K562 (cell line): ENCODE data around the gene ETV2. TPM values are rescaled to one million over a fixed set of nuclear protein-coding genes. Genes with fewer than 3 reads are reported as not detected.

ENCODE experiments used
- ATAC-seq: fragments of 200-7000 bp; cut with Tn5 transposase; 3 replicates; pipeline ENCODE4 v1.9.1; 2020; ENCODE audit warnings: moderate library complexity
- BruUV-seq: library from RNA; stranded (reverse); fragments of 400-500 nt; replicated peaks from 2 replicates; lab custom pipeline; 2021; lab: Mats Ljungman, UMichigan
- CTCF ChIA-PET: fragments of 300-600 bp; formaldehyde crosslinking; extraction: SDS; loops from one replicate; lab custom pipeline; 2021; ENCODE audit warnings: low intra/inter-chr PET ratio; lab: Yijun Ruan, JAX
- POLR2A ChIA-PET: fragments of 300-600, 350-650 bp; sonication (Branson Sonifier 250); formaldehyde crosslinking; extraction: SDS; loops from one replicate; lab custom pipeline; 2021; ENCODE audit warnings: antibody characterized with exemption, inconsistent platforms; lab: Yijun Ruan, JAX
- DNase-seq, 4 experiments: peaks; one replicate each; pipeline versions ENCODE4 v3.0.0 to v3.0.0-alpha.2; 2011 to 2018; ENCODE audit warnings: low spot score in 3 of 4, mixed read lengths in 3 of 4; ENCODE audit errors: extremely low read depth in 1 of 4
- FAIRE-seq: peaks from 2 replicates; lab custom pipeline; 2011; peaks lifted over from hg19 to GRCh38; lab: Jason Lieb, UNC
- H2AFZ ChIP-seq: 2 replicates; pipeline ENCODE4 v1.6.0; 2011; ENCODE audit warnings: low read depth, low read length, control low read depth, inconsistent platforms
- H3K27ac ChIP-seq: fragments of 200-600 bp; 3 replicates; pipeline ENCODE4 v1.8.0; 2011; ENCODE audit warnings: low read depth, mild to moderate bottlenecking, control low read depth, inconsistent platforms, low read length, moderate library complexity, mixed read lengths; ENCODE audit errors: extremely low read depth
- H3K27me3 ChIP-seq, 2 experiments: fragments of 300-600 bp in 1 of 2; 2 replicates in 1 of 2; 3 replicates in 1 of 2; pipeline versions ENCODE4 v1.6.0 to v1.8.0; 2011; ENCODE audit warnings: inconsistent platforms in 2 of 2, low read length in 2 of 2, mild to moderate bottlenecking in 1 of 2, mixed read lengths in 1 of 2, moderate library complexity in 1 of 2; ENCODE audit not compliant: control insufficient read depth in 2 of 2, insufficient read depth in 2 of 2
- H3K36me3 ChIP-seq: fragments of 300-600 bp; 3 replicates; pipeline ENCODE4 v1.8.0; 2011; ENCODE audit warnings: mild to moderate bottlenecking, low read length, inconsistent platforms; ENCODE audit not compliant: control insufficient read depth, insufficient read depth
- H3K4me1 ChIP-seq, 2 experiments: fragments of 200-600 bp in 1 of 2; replicated peaks in 1 of 2; 2 replicates in 1 of 2; 3 replicates in 1 of 2; pipeline versions ENCODE4 v1.5.1 to v1.8.0; 2011; ENCODE audit warnings: inconsistent platforms in 2 of 2, low read length in 2 of 2, mild to moderate bottlenecking in 1 of 2, mixed read lengths in 1 of 2, moderate library complexity in 1 of 2; ENCODE audit not compliant: control insufficient read depth in 2 of 2, insufficient read depth in 2 of 2
- H3K4me2 ChIP-seq: 2 replicates; pipeline ENCODE4 v1.6.1; 2011; ENCODE audit warnings: low read length, control low read depth, inconsistent platforms, mixed read lengths; ENCODE audit not compliant: insufficient read depth
- H3K4me3 ChIP-seq: fragments of 200-600 bp; sonication (generic), shearing (Covaris generic); 2 replicates; pipeline ENCODE4 v1.5.1; 2016; ENCODE audit warnings: control low read depth, inconsistent platforms
- H3K79me2 ChIP-seq: fragments of 200-600 bp; 3 replicates; pipeline ENCODE4 v1.8.0; 2011; ENCODE audit warnings: low read length, inconsistent platforms; ENCODE audit not compliant: control insufficient read depth, insufficient read depth
- H3K9ac ChIP-seq, 2 experiments: 2 replicates each; pipeline versions ENCODE4 v1.6.0 to v1.6.1; 2011; ENCODE audit warnings: low read depth in 2 of 2, low read length in 2 of 2, control low read depth in 1 of 2, inconsistent platforms in 1 of 2, mild to moderate bottlenecking in 1 of 2, mixed read lengths in 1 of 2; ENCODE audit not compliant: insufficient read depth in 1 of 2
- H3K9me1 ChIP-seq: one replicate; pipeline ENCODE4 v1.6.0; 2011; ENCODE audit warnings: inconsistent platforms, mild to moderate bottlenecking, low read length, moderate library complexity; ENCODE audit not compliant: control insufficient read depth, insufficient read depth
- H3K9me3 ChIP-seq: replicated peaks from 2 replicates; pipeline ENCODE4 v1.5.1; 2011; ENCODE audit warnings: low read depth, low read length, inconsistent platforms; ENCODE audit not compliant: control insufficient read depth, insufficient read depth
- H4K20me1 ChIP-seq: replicated peaks from 2 replicates; pipeline ENCODE4 v1.6.1; 2011; ENCODE audit warnings: low read length, inconsistent platforms, mixed read lengths; ENCODE audit not compliant: control insufficient read depth, insufficient read depth
- ARNT ChIP-seq, 2 experiments: fragments of 450-650 bp; IDR thresholded peaks; 2 replicates each; pipeline ENCODE4 v1.6.1; 2016; ENCODE audit warnings: mild to moderate bottlenecking in 1 of 2
- TCF7L2 ChIP-seq: fragments of 150-350 bp; IDR thresholded peaks from 2 replicates; pipeline ENCODE4 v1.6.1; 2016; ENCODE audit warnings: low read depth, mild to moderate bottlenecking, low read length, moderate library complexity
- TFAM ChIP-seq: fragments of 250-450 bp; sonication (Bioruptor Pico); conservative IDR thresholded peaks from 2 replicates; pipeline ENCODE4 v1.5.0; 2021; ENCODE audit warnings: mild to moderate bottlenecking, moderate library complexity
- TFAP4 ChIP-seq: sonication (generic); formaldehyde crosslinking; IDR thresholded peaks from 2 replicates; pipeline ENCODE4 v1.8.0; 2022; ENCODE audit warnings: missing genetic modification reagents, mild to moderate bottlenecking, moderate library complexity, borderline replicate concordance
- ZBTB11 ChIP-seq, 3 experiments: fragments of 200-800 bp in 1 of 3; fragments of 250-450 bp in 1 of 3; fragments of 450-650 bp in 1 of 3; sonication (Bioruptor Pico) in 1 of 3; sonication (Bioruptor generic) in 1 of 3; formaldehyde crosslinking in 1 of 3; IDR thresholded peaks; 2 replicates each; pipeline versions ENCODE4 v1.6.1 to v1.8.0; 2016 to 2022; ENCODE audit warnings: mild to moderate bottlenecking in 2 of 3, missing genetic modification characterization in 2 of 3, missing compliant biosample characterization in 1 of 3, moderate library complexity in 1 of 3
- ZFP1 ChIP-seq: fragments of 450-650 bp; formaldehyde crosslinking; IDR thresholded peaks from 2 replicates; pipeline ENCODE4 v1.4.0; 2020; ENCODE audit warnings: mild to moderate bottlenecking, mixed read lengths
- ZNF253 ChIP-seq: fragments of 250-450 bp; sonication (Bioruptor Pico); conservative IDR thresholded peaks from 2 replicates; pipeline ENCODE4 v1.6.1; 2021; ENCODE audit warnings: mild to moderate bottlenecking
- ZNF274 ChIP-seq: IDR thresholded peaks from 2 replicates; pipeline ENCODE4 v1.6.1; 2011; ENCODE audit warnings: low read depth, mild to moderate bottlenecking, low read length, moderate library complexity, borderline replicate concordance
- ZNF668 ChIP-seq: fragments of 250-450 bp; sonication (Bioruptor Pico); IDR thresholded peaks from 2 replicates; pipeline ENCODE4 v1.8.0; 2022; ENCODE audit warnings: mild to moderate bottlenecking, inconsistent platforms
- ZZZ3 ChIP-seq: fragments of 450-650 bp; IDR thresholded peaks from 2 replicates; pipeline ENCODE4 v1.6.1; 2016; ENCODE audit warnings: antibody characterized with exemption, mild to moderate bottlenecking, moderate library complexity
- WGBS: fragments of 100-300 bp; shearing (Covaris generic); methylation state at CpG from one replicate; pipeline ENCODE4 v1.1.6; 2016; ENCODE audit warnings: low coverage, mixed read lengths; ENCODE audit not compliant: insufficient coverage; ENCODE audit errors: missing lambda C conversion rate; 5-methylcytosine and 5-hydroxymethylcytosine counted together
- in situ Hi-C: fragments of 300-500 bp; cut with MboI; formaldehyde crosslinking; loops from 4 replicates; pipeline ENCODE4 v1.15.0; 2018; ENCODE audit warnings: inconsistent platforms, mixed read lengths
- intact Hi-C: fragments of 100-400 bp; cut with micrococcal nuclease; formaldehyde crosslinking; loops from 2 replicates; pipeline ENCODE4 v1.14.2; 2022
- polyA plus RNA-seq, 8 experiments: library from polyadenylated mRNA; depleted of rRNA in 4 of 8; stranded (reverse) in 5 of 8; unstranded in 3 of 8; fragments of >200 nt; fragmentation: Nextera tagmentation in 2 of 8; fragmentation: Illumina TruSeq in 1 of 8; extraction: Ambion mirVana in 2 of 8; extraction: Trizol in 1 of 8; gene quantifications; 2 replicates each; pipeline versions ENCODE4 v1.2.1 to v1.2.3, GENCODE V29; 2011 to 2014; ENCODE audit warnings: inconsistent platforms in 1 of 8, missing spikeins in 1 of 8
- total RNA-seq, 7 experiments: library from RNA; depleted of rRNA in 6 of 7; stranded (reverse); fragments of >200 nt in 6 of 7; fragmentation: Illumina TruSeq in 2 of 7; extraction: Trizol in 2 of 7; gene quantifications; 2 replicates each; pipeline versions ENCODE4 v1.2.1 to v1.2.3, GENCODE V29; 2011 to 2021; ENCODE audit warnings: low replicate concordance in 1 of 7
- TF ChIP-seq, protein P1 (sequence below): sonication (generic); formaldehyde crosslinking; IDR thresholded peaks from 2 replicates; pipeline ENCODE4 v1.8.0; 2022; ENCODE audit warnings: mild to moderate bottlenecking, missing genetic modification reagents
- TF ChIP-seq, protein P2 (sequence below): sonication (generic); formaldehyde crosslinking; IDR thresholded peaks from 2 replicates; pipeline ENCODE4 v1.4.0; 2020; ENCODE audit warnings: mild to moderate bottlenecking, missing genetic modification reagents
- TF ChIP-seq, protein P3 (sequence below): fragments of 250-450 bp; sonication (Bioruptor Pico); IDR thresholded peaks from 2 replicates; pipeline ENCODE4 v1.8.0; 2022; ENCODE audit warnings: moderate library complexity, mild to moderate bottlenecking, inconsistent platforms

Gene ETV2
- total and polyA plus RNA-seq, 9 of the 15 experiments (the other 6 are each of a cell fraction or from before 2014, with no cell fraction given): 0.11 to 3.7 (median 0.55) TPM

DNA sequence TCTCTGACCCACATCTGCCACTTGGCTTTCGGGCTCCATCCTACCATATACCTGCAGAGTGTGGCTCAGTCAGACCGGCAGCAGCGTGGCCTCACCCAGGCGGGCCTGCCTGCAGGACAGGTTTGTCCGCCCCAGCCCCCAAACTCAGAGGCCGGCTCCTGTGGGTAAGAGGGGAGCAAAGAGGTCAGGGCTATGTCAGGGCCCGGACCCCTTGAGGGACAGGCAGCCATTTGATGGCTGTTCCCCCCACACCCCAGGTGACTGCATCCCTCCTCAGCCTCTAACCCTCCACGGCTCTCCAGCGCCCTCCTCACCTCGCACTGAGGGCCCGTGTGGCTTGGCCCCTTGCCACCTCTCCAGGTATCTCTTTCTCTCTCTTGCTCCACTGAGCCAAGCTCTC is 50.5 kb downstream of the ETV2 start:
- Histone ChIP-seq H3K9me3 (peaks cover 5% of the 10 kb centered on the region; the same call in 1 of the 2 replicates), H4K20me1 (no peaks in the 10 kb centered on the region), H3K79me2 (no peaks in the 10 kb centered on the region), H3K27me3 (no peaks in the 10 kb centered on the region), H3K4me3 (no peak overlapping the region), H3K9ac (no peak overlapping the region), H3K4me2 (no peak overlapping the region), H3K9me1 (no peaks in the 10 kb centered on the region), H2AFZ (no peak overlapping the region), H3K27ac (no peak overlapping the region), H3K36me3 (no peaks in the 10 kb centered on the region), H3K4me1 (no peaks in the 10 kb centered on the region; a peak in 1 of 5 replicates)
- DNase-seq (no peak), ATAC-seq (no peak), FAIRE-seq (no peak)
- ChIA-PET CTCF (interaction anchor here (3.3 to 3.6 kb wide), 2 partner anchors 25 to 240 kb away, joined by 32 to 76 read pairs; partner anchors contain the start of gene KMT2B), POLR2A (no interaction called here)
- no TSS peak for BruUV-seq
- intact Hi-C loops: no loop called here
- 42% methylated on average over 7 of the region's 11 CpGs for WGBS
- in situ Hi-C loops: no loop called here
- no peak for TF ChIP-seq ZNF668 (CRISPR knock-in tag)
- no peak for TF ChIP-seq ZFP1 (CRISPR knock-in tag)
- no peak for TF ChIP-seq TCF7L2
- TF ChIP-seq, protein P1, sequence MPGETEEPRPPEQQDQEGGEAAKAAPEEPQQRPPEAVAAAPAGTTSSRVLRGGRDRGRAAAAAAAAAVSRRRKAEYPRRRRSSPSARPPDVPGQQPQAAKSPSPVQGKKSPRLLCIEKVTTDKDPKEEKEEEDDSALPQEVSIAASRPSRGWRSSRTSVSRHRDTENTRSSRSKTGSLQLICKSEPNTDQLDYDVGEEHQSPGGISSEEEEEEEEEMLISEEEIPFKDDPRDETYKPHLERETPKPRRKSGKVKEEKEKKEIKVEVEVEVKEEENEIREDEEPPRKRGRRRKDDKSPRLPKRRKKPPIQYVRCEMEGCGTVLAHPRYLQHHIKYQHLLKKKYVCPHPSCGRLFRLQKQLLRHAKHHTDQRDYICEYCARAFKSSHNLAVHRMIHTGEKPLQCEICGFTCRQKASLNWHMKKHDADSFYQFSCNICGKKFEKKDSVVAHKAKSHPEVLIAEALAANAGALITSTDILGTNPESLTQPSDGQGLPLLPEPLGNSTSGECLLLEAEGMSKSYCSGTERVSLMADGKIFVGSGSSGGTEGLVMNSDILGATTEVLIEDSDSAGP (CRISPR knock-in tag): no peak
- no peak for TF ChIP-seq TFAM
- TF ChIP-seq ARNT (IDR thresholded peaks at IDR 0.05): no peak
- TF ChIP-seq, protein P2, sequence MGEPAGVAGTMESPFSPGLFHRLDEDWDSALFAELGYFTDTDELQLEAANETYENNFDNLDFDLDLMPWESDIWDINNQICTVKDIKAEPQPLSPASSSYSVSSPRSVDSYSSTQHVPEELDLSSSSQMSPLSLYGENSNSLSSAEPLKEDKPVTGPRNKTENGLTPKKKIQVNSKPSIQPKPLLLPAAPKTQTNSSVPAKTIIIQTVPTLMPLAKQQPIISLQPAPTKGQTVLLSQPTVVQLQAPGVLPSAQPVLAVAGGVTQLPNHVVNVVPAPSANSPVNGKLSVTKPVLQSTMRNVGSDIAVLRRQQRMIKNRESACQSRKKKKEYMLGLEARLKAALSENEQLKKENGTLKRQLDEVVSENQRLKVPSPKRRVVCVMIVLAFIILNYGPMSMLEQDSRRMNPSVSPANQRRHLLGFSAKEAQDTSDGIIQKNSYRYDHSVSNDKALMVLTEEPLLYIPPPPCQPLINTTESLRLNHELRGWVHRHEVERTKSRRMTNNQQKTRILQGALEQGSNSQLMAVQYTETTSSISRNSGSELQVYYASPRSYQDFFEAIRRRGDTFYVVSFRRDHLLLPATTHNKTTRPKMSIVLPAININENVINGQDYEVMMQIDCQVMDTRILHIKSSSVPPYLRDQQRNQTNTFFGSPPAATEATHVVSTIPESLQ: no peak
- TF ChIP-seq ZNF274: no peak
- no peak for TF ChIP-seq ZBTB11 (CRISPR knock-in tag; IDR thresholded peaks at IDR 0.05)
- no peak for TF ChIP-seq ZZZ3
- no peak for TF ChIP-seq TFAP4
- TF ChIP-seq ZNF253: no peak
- TF ChIP-seq, protein P3, sequence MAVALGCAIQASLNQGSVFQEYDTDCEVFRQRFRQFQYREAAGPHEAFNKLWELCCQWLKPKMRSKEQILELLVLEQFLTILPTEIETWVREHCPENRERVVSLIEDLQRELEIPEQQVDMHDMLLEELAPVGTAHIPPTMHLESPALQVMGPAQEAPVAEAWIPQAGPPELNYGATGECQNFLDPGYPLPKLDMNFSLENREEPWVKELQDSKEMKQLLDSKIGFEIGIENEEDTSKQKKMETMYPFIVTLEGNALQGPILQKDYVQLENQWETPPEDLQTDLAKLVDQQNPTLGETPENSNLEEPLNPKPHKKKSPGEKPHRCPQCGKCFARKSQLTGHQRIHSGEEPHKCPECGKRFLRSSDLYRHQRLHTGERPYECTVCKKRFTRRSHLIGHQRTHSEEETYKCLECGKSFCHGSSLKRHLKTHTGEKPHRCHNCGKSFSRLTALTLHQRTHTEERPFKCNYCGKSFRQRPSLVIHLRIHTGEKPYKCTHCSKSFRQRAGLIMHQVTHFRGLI (CRISPR knock-in tag): no peak
